H1 (cell line): ENCODE data around the gene FCER1A. TPM values are rescaled to one million over a fixed set of nuclear protein-coding genes. Genes with fewer than 3 reads are reported as not detected.

Experiments
- CTCF ChIA-PET: fragments of 300-600 bp; sonication (Branson Sonifier 250); formaldehyde crosslinking; loops from one replicate; lab custom pipeline; 2021; ENCODE audit not compliant: partially characterized antibody; lab: Charles Lee
- POLR2A ChIA-PET: fragments of 300-600 bp; sonication (Branson Sonifier 250); formaldehyde crosslinking; loops from one replicate; lab custom pipeline; 2021; ENCODE audit warnings: inconsistent platforms; ENCODE audit not compliant: partially characterized antibody; lab: Charles Lee
- DNase-seq, 2 experiments: peaks; one replicate each; pipeline versions ENCODE4 v3.0.0 to v3.0.0-alpha.2; 2010 to 2022; ENCODE audit warnings: low spot score in 2 of 2, low read depth in 1 of 2, mixed read lengths in 1 of 2
- FAIRE-seq: peaks from 2 replicates; lab custom pipeline; 2011; peaks lifted over from hg19 to GRCh38; lab: Jason Lieb, UNC
- H2AFZ ChIP-seq: 2 replicates; pipeline ENCODE4 v1.8.1; 2012; ENCODE audit warnings: low read length, inconsistent platforms
- H2AK5ac ChIP-seq: 2 replicates; pipeline ENCODE4 v1.6.1; 2013; ENCODE audit warnings: low read depth, low read length
- H2BK120ac ChIP-seq: replicated peaks from 2 replicates; pipeline ENCODE3; 2013; ENCODE audit warnings: low read depth, low read length, inconsistent platforms
- H2BK12ac ChIP-seq: 2 replicates; pipeline ENCODE4 v1.6.1; 2013; ENCODE audit warnings: low read depth, low read length
- H2BK15ac ChIP-seq: 2 replicates; pipeline ENCODE4 v1.6.1; 2013; ENCODE audit warnings: low read length
- H2BK20ac ChIP-seq: 2 replicates; pipeline ENCODE4 v1.6.1; 2013; ENCODE audit warnings: low read length
- H2BK5ac ChIP-seq: 2 replicates; pipeline ENCODE4 v1.6.1; 2013; ENCODE audit warnings: low read depth, low read length
- H3K14ac ChIP-seq: 2 replicates; pipeline ENCODE4 v1.6.1; 2013; ENCODE audit warnings: inconsistent platforms; ENCODE audit not compliant: insufficient read length
- H3K18ac ChIP-seq: 2 replicates; pipeline ENCODE4 v1.6.1; 2013; ENCODE audit warnings: low read length; ENCODE audit errors: extremely low read depth
- H3K23ac ChIP-seq: 2 replicates; pipeline ENCODE4 v1.6.1; 2013; ENCODE audit warnings: inconsistent platforms; ENCODE audit not compliant: insufficient read length
- H3K23me2 ChIP-seq: 2 replicates; pipeline ENCODE4 v1.6.1; 2013; ENCODE audit warnings: low read depth, low read length
- H3K27ac ChIP-seq: 2 replicates; pipeline ENCODE4 v1.6.1; 2011; ENCODE audit warnings: low read depth, low read length, inconsistent platforms
- H3K27me3 ChIP-seq, 4 experiments: replicated peaks in 1 of 4; 1 replicate in 1 of 4; 2 replicates in 3 of 4; pipeline versions ENCODE4 v1.6.1 to v1.8.1; 2011 to 2013; ENCODE audit warnings: low read length in 3 of 4, mild to moderate bottlenecking in 3 of 4, inconsistent platforms in 2 of 4, mixed read lengths in 2 of 4, moderate library complexity in 1 of 4; ENCODE audit not compliant: control insufficient read depth in 3 of 4, insufficient read depth in 3 of 4; ENCODE audit errors: extremely low read depth in 1 of 4
- H3K36me3 ChIP-seq, 4 experiments: 2 replicates each; pipeline versions ENCODE4 v1.6.1 to v1.8.1; 2011 to 2013; ENCODE audit warnings: mild to moderate bottlenecking in 4 of 4, low read length in 3 of 4, moderate library complexity in 2 of 4, control low read depth in 1 of 4, inconsistent platforms in 1 of 4; ENCODE audit not compliant: insufficient read depth in 4 of 4, control insufficient read depth in 2 of 4
- H3K4ac ChIP-seq: replicated peaks from 2 replicates; pipeline ENCODE3; 2013; ENCODE audit warnings: low read length, low read depth, mixed read lengths, inconsistent platforms; ENCODE audit not compliant: insufficient read length
- H3K4me1 ChIP-seq, 4 experiments: replicated peaks in 1 of 4; 1 replicate in 1 of 4; 2 replicates in 3 of 4; pipeline versions ENCODE4 v1.6.1 to v1.8.1; 2011 to 2013; ENCODE audit warnings: low read length in 3 of 4, inconsistent platforms in 2 of 4, mixed read lengths in 1 of 4; ENCODE audit not compliant: insufficient read depth in 4 of 4, control insufficient read depth in 3 of 4
- H3K4me2 ChIP-seq, 2 experiments: 2 replicates each; pipeline versions ENCODE4 v1.6.1 to v1.8.1; 2011 to 2013; ENCODE audit warnings: low read depth in 2 of 2, low read length in 2 of 2, control low read depth in 1 of 2, inconsistent platforms in 1 of 2, mild to moderate bottlenecking in 1 of 2; ENCODE audit not compliant: insufficient read depth in 1 of 2
- H3K4me3 ChIP-seq, 4 experiments: fragments of 200-600, 300-600 bp in 1 of 4; sonication (generic), shearing (Covaris generic), sonication (Bioruptor Twin) in 1 of 4; 2 replicates each; pipeline versions ENCODE4 v1.5.1 to v1.8.1; 2011 to 2016; ENCODE audit warnings: low read length in 4 of 4, low read depth in 3 of 4, control low read depth in 2 of 4, inconsistent platforms in 2 of 4, mild to moderate bottlenecking in 2 of 4, mixed read lengths in 1 of 4, moderate library complexity in 1 of 4; ENCODE audit not compliant: insufficient read depth in 2 of 4; ENCODE audit errors: extremely low read depth in 1 of 4
- H3K56ac ChIP-seq: replicated peaks from 2 replicates; pipeline ENCODE3; 2013; ENCODE audit warnings: low read depth, mild to moderate bottlenecking, mixed read lengths, low read length, inconsistent platforms; ENCODE audit not compliant: insufficient read length
- H3K79me1 ChIP-seq: 2 replicates; pipeline ENCODE4 v1.6.1; 2013; ENCODE audit warnings: low read depth, low read length, control low read depth
- H3K79me2 ChIP-seq, 2 experiments: 2 replicates each; pipeline versions ENCODE4 v1.6.1 to v1.8.1; 2012 to 2013; ENCODE audit warnings: low read length in 2 of 2, mild to moderate bottlenecking in 2 of 2, inconsistent platforms in 1 of 2; ENCODE audit not compliant: insufficient read depth in 2 of 2, control insufficient read depth in 1 of 2
- H3K9ac ChIP-seq, 4 experiments: replicated peaks in 1 of 4; 1 replicate in 1 of 4; 2 replicates in 3 of 4; pipeline versions ENCODE4 v1.6.1 to v1.8.1; 2011 to 2013; ENCODE audit warnings: low read depth in 3 of 4, low read length in 3 of 4, control low read depth in 2 of 4, mild to moderate bottlenecking in 2 of 4, moderate library complexity in 2 of 4, inconsistent platforms in 1 of 4; ENCODE audit errors: extremely low read depth in 1 of 4
- H3K9me3 ChIP-seq, 2 experiments: 2 replicates each; pipeline versions ENCODE4 v1.6.1 to v1.8.1; 2012 to 2013; ENCODE audit warnings: mild to moderate bottlenecking in 2 of 2, moderate library complexity in 2 of 2, control low read depth in 1 of 2, inconsistent platforms in 1 of 2, low read depth in 1 of 2, low read length in 1 of 2, mixed read lengths in 1 of 2; ENCODE audit not compliant: insufficient read depth in 2 of 2
- H4K20me1 ChIP-seq, 2 experiments: replicated peaks in 1 of 2; 2 replicates each; pipeline versions ENCODE3 to v1.8.1; 2011 to 2013; ENCODE audit warnings: inconsistent platforms in 2 of 2, low read length in 2 of 2, mild to moderate bottlenecking in 1 of 2; ENCODE audit not compliant: insufficient read depth in 2 of 2, control insufficient read depth in 1 of 2
- H4K5ac ChIP-seq: 2 replicates; pipeline ENCODE4 v1.6.1; 2013; ENCODE audit warnings: low read length, low read depth, mixed read lengths, inconsistent platforms; ENCODE audit not compliant: insufficient read length
- H4K8ac ChIP-seq: 2 replicates; pipeline ENCODE4 v1.8.0; 2013; ENCODE audit warnings: mild to moderate bottlenecking, moderate library complexity, low read length, inconsistent platforms; ENCODE audit not compliant: insufficient read depth; ENCODE audit errors: extremely low read depth
- H4K91ac ChIP-seq: replicated peaks from 2 replicates; pipeline ENCODE3; 2013; ENCODE audit warnings: low read length, mixed read lengths, inconsistent platforms; ENCODE audit not compliant: insufficient read length
- BACH1 ChIP-seq: IDR thresholded peaks from 2 replicates; pipeline ENCODE4 v1.6.1; 2012; ENCODE audit warnings: low read length, improper control_type of control experiment
- CREB1 ChIP-seq: IDR thresholded peaks from 2 replicates; pipeline ENCODE4 v1.6.1; 2012; ENCODE audit warnings: inconsistent platforms
- KDM5A ChIP-seq: fragments of 200-600 bp; IDR thresholded peaks from 2 replicates; pipeline ENCODE4 v1.7.1; 2012; ENCODE audit warnings: mild to moderate bottlenecking, low read length, inconsistent platforms, mixed read lengths
- RXRA ChIP-seq: IDR thresholded peaks from 2 replicates; pipeline ENCODE4 v1.6.1; 2011; ENCODE audit warnings: low read depth, mild to moderate bottlenecking, low read length, moderate library complexity; ENCODE audit not compliant: insufficient read depth
- SIN3A ChIP-seq, 2 experiments: IDR thresholded peaks in 1 of 2; conservative IDR thresholded peaks in 1 of 2; 2 replicates each; pipeline ENCODE4 v1.6.1; 2011 to 2012; ENCODE audit warnings: low read length in 2 of 2, improper control_type of control experiment in 1 of 2, low read depth in 1 of 2, mild to moderate bottlenecking in 1 of 2
- SUZ12 ChIP-seq: fragments of 200-600 bp; sonication (generic); IDR thresholded peaks from 2 replicates; pipeline ENCODE4 v1.6.1; 2012; ENCODE audit warnings: mild to moderate bottlenecking, inconsistent platforms, low read length, moderate library complexity, mixed read lengths
- polyA plus RNA-seq, 7 experiments: library from polyadenylated mRNA; depleted of rRNA in 3 of 7; stranded (reverse) in 5 of 7; unstranded in 2 of 7; fragments of >200 nt in 5 of 7; fragments of 200-250 nt in 2 of 7; gene quantifications; 1 replicate in 5 of 7; 2 replicates in 1 of 7; 4 replicates in 1 of 7; pipeline versions ENCODE4 v1.2.1 to v1.2.3, GENCODE V29; 2011 to 2013; ENCODE audit warnings: missing spikeins in 2 of 7, mixed read lengths in 2 of 7
- total RNA-seq: library from RNA; stranded (reverse); fragmentation: NEBNext Ultra II Directional; extraction: Animal tissue kit (Norgen Biotek cat#: 25700); gene quantifications from 2 replicates; pipeline ENCODE4 v1.2.1, GENCODE V29; 2021
- TF ChIP-seq, protein P1 (sequence below), 3 experiments: IDR thresholded peaks; 1 replicate in 2 of 3; 2 replicates in 1 of 3; pipeline versions ENCODE4 v1.5.1 to v1.6.1; 2011; ENCODE audit warnings: low read length in 3 of 3, mild to moderate bottlenecking in 3 of 3, inconsistent platforms in 2 of 3, low read depth in 1 of 3, moderate library complexity in 1 of 3; ENCODE audit not compliant: insufficient read depth in 1 of 3; ENCODE audit errors: control extremely low read depth in 1 of 3

The FCER1A gene
- total and polyA plus RNA-seq, 2 of the 8 experiments (the other 6 are each of a cell fraction or from before 2014, with no cell fraction given): not detected

DNA sequence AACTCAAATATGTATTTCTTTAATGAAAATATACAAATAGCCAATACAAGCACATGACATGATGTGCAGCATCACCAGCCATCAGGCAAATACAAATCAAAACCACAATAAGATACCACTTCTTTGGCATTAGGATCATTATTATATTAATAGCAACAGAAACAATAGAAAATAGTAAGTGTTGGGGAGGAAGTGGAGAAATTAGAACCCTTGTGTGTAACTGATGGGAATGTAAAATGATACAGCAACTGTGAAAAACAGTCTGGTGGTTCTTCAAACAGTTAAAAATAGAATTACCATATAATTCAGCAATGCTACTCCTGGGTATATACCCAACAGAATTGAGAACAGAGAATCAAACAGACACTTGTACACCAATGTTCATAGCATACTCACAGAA is 40.8 kb upstream of the FCER1A start:
- Histone ChIP-seq H2BK20ac (no peak overlapping the region), H3K27me3 (no peaks in the 10 kb centered on the region), H3K27ac (no peak overlapping the region), H3K4me3 (no peak overlapping the region), H3K4me1 (no peaks in the 10 kb centered on the region), H4K20me1 (no peaks in the 10 kb centered on the region), H3K36me3 (no peaks in the 10 kb centered on the region), H2AFZ (no peak overlapping the region), H2BK15ac (no peak overlapping the region), H3K79me2 (no peaks in the 10 kb centered on the region), H3K14ac (no peak overlapping the region), H3K18ac (no peak overlapping the region), H4K5ac (no peak overlapping the region), H3K56ac (no peak overlapping the region), H4K8ac (no peak overlapping the region), H2AK5ac (no peak overlapping the region), H3K79me1 (no peaks in the 10 kb centered on the region), H3K9me3 (peaks cover 3 to 9% of the 10 kb centered on the region in 2 experiments; a peak in 3 of 4 replicates), H3K23ac (no peak overlapping the region), H3K23me2 (no peaks in the 10 kb centered on the region), H3K4ac (no peak overlapping the region)
- DNase-seq: no peak
- FAIRE-seq: no peak
- CTCF ChIA-PET: no interaction called here
- no peak for TF ChIP-seq KDM5A
- no peak for TF ChIP-seq RXRA
- TF ChIP-seq, protein P1, sequence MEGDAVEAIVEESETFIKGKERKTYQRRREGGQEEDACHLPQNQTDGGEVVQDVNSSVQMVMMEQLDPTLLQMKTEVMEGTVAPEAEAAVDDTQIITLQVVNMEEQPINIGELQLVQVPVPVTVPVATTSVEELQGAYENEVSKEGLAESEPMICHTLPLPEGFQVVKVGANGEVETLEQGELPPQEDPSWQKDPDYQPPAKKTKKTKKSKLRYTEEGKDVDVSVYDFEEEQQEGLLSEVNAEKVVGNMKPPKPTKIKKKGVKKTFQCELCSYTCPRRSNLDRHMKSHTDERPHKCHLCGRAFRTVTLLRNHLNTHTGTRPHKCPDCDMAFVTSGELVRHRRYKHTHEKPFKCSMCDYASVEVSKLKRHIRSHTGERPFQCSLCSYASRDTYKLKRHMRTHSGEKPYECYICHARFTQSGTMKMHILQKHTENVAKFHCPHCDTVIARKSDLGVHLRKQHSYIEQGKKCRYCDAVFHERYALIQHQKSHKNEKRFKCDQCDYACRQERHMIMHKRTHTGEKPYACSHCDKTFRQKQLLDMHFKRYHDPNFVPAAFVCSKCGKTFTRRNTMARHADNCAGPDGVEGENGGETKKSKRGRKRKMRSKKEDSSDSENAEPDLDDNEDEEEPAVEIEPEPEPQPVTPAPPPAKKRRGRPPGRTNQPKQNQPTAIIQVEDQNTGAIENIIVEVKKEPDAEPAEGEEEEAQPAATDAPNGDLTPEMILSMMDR (IDR thresholded peaks at IDR 0.05; ENCODE audit: control extremely low read depth in 1 of 3, insufficient read depth in 1 of 3, low read depth in 1 of 3, low read length in 3 of 3): no peak
- TF ChIP-seq SIN3A (conservative IDR thresholded peaks at IDR 0.05 in 1 of 2, IDR thresholded peaks at IDR 0.05 in 1 of 2; ENCODE audit: low read depth in 1 of 2, low read length in 2 of 2): no peak
- no peak for TF ChIP-seq CREB1
- no peak for TF ChIP-seq SUZ12
- no peak for TF ChIP-seq BACH1
- TF ChIP-seq, all 59 proteins: peak for 0
- H2BK5ac ChIP-seq: no peak overlapping the region
- H2BK120ac ChIP-seq: no peak overlapping the region
- no peak overlapping the region for H3K4me2 ChIP-seq
- H2BK12ac ChIP-seq: no peak overlapping the region
- no peak overlapping the region for H3K9ac ChIP-seq
- H4K91ac ChIP-seq: no peak overlapping the region
- POLR2A ChIA-PET: no interaction called here
